Activated T-helper 1 cell treated with anti-CD3 and anti-CD28 coated beads, Interleukin-12 subunit alpha, Interleukin-12 subunit beta, Interleukin-2, Interleukin-4 antibody, amounts not matched to agents 30 ng/mL and 10 ng/mL and 1 ng/mL, durations not matched to agents 14 hours and 24 hours and 36 hours (primary cell): ENCODE data around the gene LIFR. TPM values are rescaled to one million over a fixed set of nuclear protein-coding genes. Genes with fewer than 3 reads are reported as not detected.
A peak's percentile ranks its signal among the peaks of the same experiment; 100 is the strongest.

Experiments used
- DNase-seq: peaks from one replicate; pipeline ENCODE4 v3.0.0; 2021; ENCODE audit warnings: low spot score
- H3K27ac Mint-ChIP-seq: one replicate; pipeline ENCODE4 v1.8.0; 2021; ENCODE audit warnings: mild to moderate bottlenecking, mixed read lengths
- H3K27me3 Mint-ChIP-seq: one replicate; pipeline ENCODE4 v1.8.0; 2022; ENCODE audit warnings: mild to moderate bottlenecking, moderate library complexity, mixed read lengths; ENCODE audit not compliant: insufficient read depth
- H3K36me3 Mint-ChIP-seq: one replicate; pipeline ENCODE4 v1.8.0; 2021; ENCODE audit warnings: low read depth, mixed read lengths
- H3K4me1 Mint-ChIP-seq: one replicate; pipeline ENCODE4 v1.8.0; 2021; ENCODE audit warnings: low read depth, mixed read lengths
- H3K4me3 Mint-ChIP-seq: one replicate; pipeline ENCODE4 v1.8.0; 2021; ENCODE audit warnings: mild to moderate bottlenecking, moderate library complexity, mixed read lengths
- H3K9me3 Mint-ChIP-seq: one replicate; pipeline ENCODE4 v1.8.0; 2021; ENCODE audit warnings: mixed read lengths
- intact Hi-C: fragments of 100-400 bp; cut with micrococcal nuclease; formaldehyde crosslinking; loops from one replicate; pipeline ENCODE4 v1.15.1; 2024
- total RNA-seq: library from RNA; stranded (reverse); gene quantifications from 2 replicates; pipeline ENCODE4 v1.2.3, GENCODE V29; 2022

Gene LIFR
- total RNA-seq, 1 donor from 2014 or later: 0.10 TPM

GRCh38 chr5:38456657-38457399, 99.6 kb downstream of the LIFR start:
- no peaks in the 10 kb centered on the region for H3K36me3 Mint-ChIP-seq
- H3K4me1 Mint-ChIP-seq: peaks cover 22% of the 10 kb centered on the region
- no peak overlapping the region for H3K4me3 Mint-ChIP-seq
- intact Hi-C loops: loop anchor here (10.0 kb wide), 1 partner anchor 732 kb away; no protein-coding TSS in a partner anchor
- no peaks in the 10 kb centered on the region for H3K9me3 Mint-ChIP-seq
- no peak overlapping the region for H3K27ac Mint-ChIP-seq
- H3K27me3 Mint-ChIP-seq: peaks cover 65% of the 10 kb centered on the region
- no peak for DNase-seq

- H3K27ac Mint-ChIP-seq: no peak overlapping the region
- no peak for DNase-seq
- peaks cover 74% of the 10 kb centered on the region for H3K27me3 Mint-ChIP-seq
- H3K4me1 Mint-ChIP-seq: peaks cover 22% of the 10 kb centered on the region
- intact Hi-C loops: loop anchor here (10.0 kb wide), 1 partner anchor 731 kb away; no protein-coding TSS in a partner anchor
- no peak overlapping the region for H3K4me3 Mint-ChIP-seq
- H3K36me3 Mint-ChIP-seq: no peaks in the 10 kb centered on the region
- no peaks in the 10 kb centered on the region for H3K9me3 Mint-ChIP-seq
Measured at GRCh38 chr5:38455796-38456330, 100.6 kb downstream of the LIFR start.

GRCh38 chr5:38453921-38454320, 102.5 kb downstream of the LIFR start:
- no peaks in the 10 kb centered on the region for H3K36me3 Mint-ChIP-seq
- intact Hi-C loops: loop anchor here (10.0 kb wide), 1 partner anchor 729 kb away; no protein-coding TSS in a partner anchor
- no peak overlapping the region for H3K27ac Mint-ChIP-seq
- peaks cover 79% of the 10 kb centered on the region for H3K27me3 Mint-ChIP-seq
- H3K9me3 Mint-ChIP-seq: no peaks in the 10 kb centered on the region
- peaks cover 22% of the 10 kb centered on the region for H3K4me1 Mint-ChIP-seq
- H3K4me3 Mint-ChIP-seq: peak overlapping the region; percentile 35
- DNase-seq: no peak

GRCh38 chr5:38453506-38453905, 102.9 kb downstream of the LIFR start:
- peaks cover 22% of the 10 kb centered on the region for H3K4me1 Mint-ChIP-seq
- peak overlapping the region; percentile 66 for H3K27ac Mint-ChIP-seq
- no peaks in the 10 kb centered on the region for H3K9me3 Mint-ChIP-seq
- H3K36me3 Mint-ChIP-seq: no peaks in the 10 kb centered on the region
- peak overlapping the region; percentile 35 for H3K4me3 Mint-ChIP-seq
- H3K27me3 Mint-ChIP-seq: peaks cover 83% of the 10 kb centered on the region
- intact Hi-C loops: loop anchor here (10.0 kb wide), 1 partner anchor 729 kb away; no protein-coding TSS in a partner anchor
- peak; percentile 65 for DNase-seq

GRCh38 chr5:38452201-38452600, 104.2 kb downstream of the LIFR start:
- Mint-ChIP-seq H3K4me3 (no peak overlapping the region), H3K27ac (no peak overlapping the region), H3K9me3 (no peaks in the 10 kb centered on the region), H3K27me3 (peaks cover 83% of the 10 kb centered on the region), H3K4me1 (peaks cover 22% of the 10 kb centered on the region), H3K36me3 (no peaks in the 10 kb centered on the region)
- intact Hi-C loops: loop anchor here (10.0 kb wide), 1 partner anchor 727 kb away; no protein-coding TSS in a partner anchor
- no peak for DNase-seq

- DNase-seq: no peak
- H3K9me3 Mint-ChIP-seq: no peaks in the 10 kb centered on the region
- peaks cover 79% of the 10 kb centered on the region for H3K27me3 Mint-ChIP-seq
- no peak overlapping the region for H3K4me3 Mint-ChIP-seq
- H3K36me3 Mint-ChIP-seq: no peaks in the 10 kb centered on the region
- H3K4me1 Mint-ChIP-seq: peaks cover 22% of the 10 kb centered on the region
- H3K27ac Mint-ChIP-seq: no peak overlapping the region
- intact Hi-C loops: loop anchor here (10.0 kb wide), 1 partner anchor 726 kb away; no protein-coding TSS in a partner anchor
Measured at GRCh38 chr5:38451074-38451725, 105.2 kb downstream of the LIFR start.

GRCh38 chr5:38450627-38451026, 105.8 kb downstream of the LIFR start:
- no peak for DNase-seq
- intact Hi-C loops: loop anchor here (10.0 kb wide), 1 partner anchor 726 kb away; no protein-coding TSS in a partner anchor
- Mint-ChIP-seq H3K4me1 (peaks cover 22% of the 10 kb centered on the region), H3K9me3 (no peaks in the 10 kb centered on the region), H3K27me3 (peaks cover 75% of the 10 kb centered on the region), H3K4me3 (no peak overlapping the region), H3K27ac (no peak overlapping the region), H3K36me3 (no peaks in the 10 kb centered on the region)

- peaks cover 73% of the 10 kb centered on the region for H3K27me3 Mint-ChIP-seq
- intact Hi-C loops: no loop called here
- no peak overlapping the region for H3K27ac Mint-ChIP-seq
- DNase-seq: no peak
- H3K36me3 Mint-ChIP-seq: no peaks in the 10 kb centered on the region
- H3K9me3 Mint-ChIP-seq: no peaks in the 10 kb centered on the region
- peaks cover 16% of the 10 kb centered on the region for H3K4me1 Mint-ChIP-seq
- no peak overlapping the region for H3K4me3 Mint-ChIP-seq
Measured at GRCh38 chr5:38448568-38449350, 107.7 kb downstream of the LIFR start.

GRCh38 chr5:38447786-38448185, 108.7 kb downstream of the LIFR start:
- H3K27me3 Mint-ChIP-seq: peaks cover 68% of the 10 kb centered on the region

GRCh38 chr5:38447056-38447455, 109.4 kb downstream of the LIFR start:
- intact Hi-C loops: no loop called here
- no peak overlapping the region for H3K4me3 Mint-ChIP-seq

More at GRCh38 chr5:38447786-38448185, 108.7 kb downstream of the LIFR start:
- H3K9me3 Mint-ChIP-seq: no peaks in the 10 kb centered on the region
- no peak overlapping the region for H3K27ac Mint-ChIP-seq
- intact Hi-C loops: no loop called here
- H3K4me1 Mint-ChIP-seq: peaks cover 6% of the 10 kb centered on the region
- no peaks in the 10 kb centered on the region for H3K36me3 Mint-ChIP-seq
- H3K4me3 Mint-ChIP-seq: no peak overlapping the region
- no peak for DNase-seq

GRCh38 chr5:38446029-38446522, 110.4 kb downstream of the LIFR start:
- H3K4me1 Mint-ChIP-seq: no peaks in the 10 kb centered on the region
- intact Hi-C loops: no loop called here
- no peak overlapping the region for H3K27ac Mint-ChIP-seq
- DNase-seq: no peak
- H3K27me3 Mint-ChIP-seq: peaks cover 60% of the 10 kb centered on the region
- no peaks in the 10 kb centered on the region for H3K9me3 Mint-ChIP-seq
- no peak overlapping the region for H3K4me3 Mint-ChIP-seq
- H3K36me3 Mint-ChIP-seq: no peaks in the 10 kb centered on the region

More at GRCh38 chr5:38447056-38447455, 109.4 kb downstream of the LIFR start:
- Mint-ChIP-seq H3K27ac (no peak overlapping the region), H3K36me3 (no peaks in the 10 kb centered on the region), H3K27me3 (peaks cover 60% of the 10 kb centered on the region), H3K4me1 (no peaks in the 10 kb centered on the region), H3K9me3 (no peaks in the 10 kb centered on the region)
- DNase-seq: no peak

- Mint-ChIP-seq H3K4me1 (no peaks in the 10 kb centered on the region), H3K27ac (no peak overlapping the region), H3K36me3 (no peaks in the 10 kb centered on the region), H3K4me3 (no peak overlapping the region), H3K9me3 (no peaks in the 10 kb centered on the region), H3K27me3 (peaks cover 54% of the 10 kb centered on the region)
- no peak for DNase-seq
- intact Hi-C loops: no loop called here
Measured at GRCh38 chr5:38445374-38446028, 110.9 kb downstream of the LIFR start.
